HG02642 (cell line): ENCODE data around the gene DBH.
"Not testable (repeated sequence)": the region's sequence is repeated elsewhere in the genome, so short reads cannot be mapped to it uniquely, and the experiment has no call there.

Experiments used
- ATAC-seq: cut with Tn5 transposase; IDR thresholded peaks from one replicate; pipeline ENCODE4 v1.9.1; 2021; ENCODE audit warnings: mild to moderate bottlenecking; ENCODE audit not compliant: unreplicated experiment, poor library complexity

DBH gene

DNA sequence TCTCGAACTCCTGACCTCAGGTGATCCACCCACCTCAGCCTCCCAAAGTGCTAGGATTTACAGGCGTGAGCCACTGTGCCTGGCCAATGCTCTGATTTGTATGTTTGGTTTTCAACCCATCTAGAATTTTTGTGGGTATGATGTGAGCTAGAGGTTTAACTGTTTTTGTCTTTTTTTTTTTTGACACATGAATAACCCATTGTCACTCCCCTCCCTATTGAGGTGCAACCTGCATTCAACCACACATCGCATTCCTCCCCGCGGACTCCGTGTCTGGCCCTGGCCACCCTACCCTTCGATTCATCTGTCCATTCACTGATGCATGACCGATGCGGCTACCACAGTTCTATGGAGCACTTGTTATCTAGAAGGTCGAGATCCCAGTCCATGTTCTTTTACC, 17.4 kb upstream of the DBH start:
- no peak for ATAC-seq

DNA sequence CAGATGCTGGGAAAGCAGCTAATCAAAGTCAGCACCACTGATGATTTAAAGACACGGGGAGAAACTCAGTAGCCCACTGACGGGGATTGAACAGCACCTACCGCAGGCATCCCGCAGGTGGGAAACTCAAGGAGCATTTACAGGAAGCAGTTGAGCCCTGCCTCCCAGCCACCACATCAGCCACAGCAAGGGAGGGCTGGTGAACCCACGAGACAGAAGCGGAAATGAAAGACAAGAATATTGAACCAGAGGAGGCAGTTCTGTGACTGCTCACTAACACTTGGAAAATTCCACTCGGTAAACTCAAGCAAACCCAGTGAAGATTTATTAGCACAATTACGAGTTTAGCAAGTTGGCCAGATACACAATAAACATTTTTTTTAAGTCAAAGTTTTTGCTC, 16.4 kb upstream of the DBH start:
- ATAC-seq, result no peak

DNA sequence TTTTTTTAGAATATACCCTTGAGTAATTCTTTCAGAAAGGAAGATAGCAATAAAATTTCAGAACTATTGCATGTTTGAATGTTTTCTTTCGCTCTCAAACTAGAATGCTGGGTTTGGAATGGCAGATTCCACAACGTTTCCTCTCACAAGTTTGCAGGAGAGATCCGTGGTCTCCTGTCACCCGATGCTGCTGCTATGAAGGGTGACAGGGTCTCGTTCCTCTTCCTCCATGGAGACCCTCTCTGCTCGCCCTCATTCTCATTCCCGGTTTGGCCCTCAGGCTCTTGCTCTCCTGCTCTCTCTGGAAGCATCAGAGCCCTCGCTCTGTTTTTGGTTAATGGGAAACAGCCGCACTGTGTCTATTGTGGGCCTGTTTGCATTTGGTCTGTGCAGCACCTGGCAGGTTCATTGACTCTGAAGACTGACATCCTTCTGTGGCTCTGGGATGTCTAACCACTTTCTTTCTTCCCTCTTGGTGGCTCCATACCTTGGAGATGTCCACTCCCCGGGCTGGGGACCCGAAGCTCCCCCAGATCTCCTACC, 14.4 kb upstream of the DBH start:
- no peak for ATAC-seq

DNA sequence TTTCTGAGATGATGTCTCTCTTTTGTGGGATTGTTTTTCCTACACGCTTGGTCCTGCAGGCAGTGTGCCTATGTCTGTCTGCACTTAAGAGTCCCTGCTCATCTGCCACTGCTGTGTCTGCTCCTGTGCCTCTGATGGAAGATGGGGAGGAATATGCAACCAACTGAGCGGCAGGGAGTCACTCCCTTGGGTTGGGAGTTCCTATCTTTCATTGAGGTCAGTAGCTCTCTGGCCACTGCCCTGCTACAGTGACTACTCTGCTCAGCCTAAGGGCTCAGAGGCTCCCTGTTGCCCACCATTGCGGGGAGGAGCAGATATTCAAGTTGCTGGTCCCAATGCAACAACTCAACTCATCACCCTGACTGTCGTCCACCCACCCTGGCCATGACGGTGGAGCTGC, 13.6 kb upstream of the DBH start:
- ATAC-seq, result no peak

DNA sequence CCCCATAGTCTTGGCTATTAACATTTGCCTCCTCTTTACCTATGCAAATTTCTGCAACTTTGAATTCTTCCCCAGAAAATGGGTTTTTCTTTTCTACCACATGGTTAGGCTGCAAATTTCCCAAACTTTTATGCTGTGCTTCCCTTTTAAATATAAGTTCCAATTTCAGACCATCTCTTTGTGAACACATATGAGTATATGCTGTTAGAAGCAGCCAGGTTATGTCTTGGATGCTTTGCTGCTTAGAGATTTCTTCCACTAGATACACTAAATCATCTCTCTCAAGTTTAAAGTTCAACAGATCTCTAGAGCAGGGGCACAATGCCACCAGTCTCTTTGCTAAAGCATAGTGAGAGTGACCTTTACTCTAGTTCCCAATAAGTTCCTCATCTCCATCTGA, 10.2 kb upstream of the DBH start:
- ATAC-seq, result not testable (repeated sequence)

DNA sequence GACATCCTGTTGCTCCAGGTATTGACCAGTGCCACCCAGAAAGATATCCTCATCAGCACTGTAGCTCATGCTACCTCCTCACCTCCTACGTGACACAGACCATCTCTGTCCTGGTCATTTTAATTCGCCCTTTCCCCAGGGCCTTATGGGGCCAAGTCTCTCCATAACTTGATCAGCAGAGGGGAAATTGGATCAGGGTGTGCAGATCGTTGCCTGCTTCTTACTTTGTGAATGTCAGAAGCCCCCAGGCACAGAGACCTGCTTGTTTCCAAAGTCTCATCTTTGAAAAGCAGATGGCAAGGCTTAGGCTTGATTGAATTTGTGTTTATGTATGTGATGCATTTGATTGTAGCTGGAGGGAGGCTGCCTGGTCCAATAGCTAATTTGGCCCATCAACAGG, 8.8 kb upstream of the DBH start:
- ATAC-seq, result no peak

DNA sequence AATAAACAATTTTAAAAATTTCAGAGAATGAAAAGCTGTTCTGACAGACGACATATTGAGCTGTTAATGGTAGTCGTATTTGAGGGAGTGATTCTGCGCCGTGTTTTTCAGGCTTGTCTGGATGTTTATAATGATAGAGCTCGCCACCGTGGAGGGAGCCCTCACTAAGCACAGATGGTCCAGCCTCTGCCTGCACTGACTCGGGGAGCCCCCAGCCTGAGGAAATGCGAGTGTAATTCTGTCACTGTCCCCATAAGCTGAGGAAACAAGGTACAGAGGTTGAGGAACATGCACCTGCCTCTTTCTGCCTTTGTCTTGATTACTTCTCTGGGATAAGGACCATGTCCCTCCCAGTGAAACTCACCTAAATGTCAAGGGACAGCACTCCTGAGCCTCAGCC, 7.4 kb upstream of the DBH start:
- no peak for ATAC-seq

DNA sequence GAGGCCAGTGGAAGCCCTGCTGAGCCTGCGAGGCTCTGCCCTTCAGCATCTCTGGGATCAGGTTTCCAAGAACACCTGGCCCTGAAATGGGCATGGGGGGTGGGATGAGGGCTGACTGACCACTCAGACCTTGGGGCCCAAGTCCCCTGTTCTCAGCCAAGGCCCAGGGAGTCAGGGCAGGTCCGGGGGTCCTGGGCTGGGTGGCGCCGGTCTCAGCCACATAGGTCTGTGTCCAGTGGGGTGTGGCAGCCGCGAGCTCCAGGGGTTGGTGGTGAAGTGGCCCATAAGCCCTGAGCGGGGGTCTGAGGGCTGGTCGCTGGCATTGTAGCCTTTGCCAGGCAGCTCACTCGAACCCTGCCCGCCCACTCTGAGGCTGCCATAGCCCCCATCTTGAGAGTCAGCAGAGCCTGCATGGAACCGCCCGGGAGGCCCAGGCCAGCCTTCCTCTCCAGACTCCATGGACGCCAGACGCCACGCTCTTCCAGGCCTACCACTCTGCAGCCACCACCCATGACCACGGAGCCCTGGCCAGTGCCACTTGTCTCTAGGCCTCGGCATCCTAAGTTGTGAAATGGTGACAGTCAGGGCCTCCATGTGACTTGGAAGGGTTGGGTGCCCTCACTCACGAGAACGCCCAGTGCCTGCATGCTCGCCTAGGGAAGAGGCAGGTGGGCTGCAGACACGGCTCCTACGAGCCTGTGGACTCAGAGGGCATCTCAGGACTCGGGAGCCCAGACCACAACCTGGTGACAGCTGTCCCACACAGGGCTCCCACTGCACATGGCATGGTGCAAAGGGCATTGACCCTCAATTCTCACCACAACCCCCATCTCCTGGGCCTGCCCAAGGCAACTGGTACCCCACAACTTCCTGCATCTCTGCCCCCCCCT, 6.7 kb upstream of the DBH start:
- no peak for ATAC-seq

DNA sequence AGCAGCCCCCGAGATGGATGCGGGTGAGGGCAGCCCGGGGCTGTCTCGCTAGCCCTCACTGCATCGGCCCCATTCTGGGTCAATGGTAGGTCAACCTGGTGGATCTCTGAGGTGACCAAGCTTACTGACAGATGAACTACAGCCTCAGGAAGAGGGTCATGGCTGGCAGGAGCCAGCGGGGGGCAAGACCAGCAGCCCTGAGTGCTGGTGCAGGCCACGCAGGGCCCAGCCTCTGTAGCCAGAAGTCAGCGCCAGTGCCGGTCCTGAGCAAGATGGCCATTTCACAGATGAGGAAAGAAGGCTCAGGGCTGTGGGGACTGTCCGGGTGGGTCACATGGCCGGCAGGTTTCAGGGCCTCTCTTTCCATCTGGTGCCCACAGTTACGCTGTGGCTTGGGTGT, 5.1 kb upstream of the DBH start:
- ATAC-seq, result no peak

DNA sequence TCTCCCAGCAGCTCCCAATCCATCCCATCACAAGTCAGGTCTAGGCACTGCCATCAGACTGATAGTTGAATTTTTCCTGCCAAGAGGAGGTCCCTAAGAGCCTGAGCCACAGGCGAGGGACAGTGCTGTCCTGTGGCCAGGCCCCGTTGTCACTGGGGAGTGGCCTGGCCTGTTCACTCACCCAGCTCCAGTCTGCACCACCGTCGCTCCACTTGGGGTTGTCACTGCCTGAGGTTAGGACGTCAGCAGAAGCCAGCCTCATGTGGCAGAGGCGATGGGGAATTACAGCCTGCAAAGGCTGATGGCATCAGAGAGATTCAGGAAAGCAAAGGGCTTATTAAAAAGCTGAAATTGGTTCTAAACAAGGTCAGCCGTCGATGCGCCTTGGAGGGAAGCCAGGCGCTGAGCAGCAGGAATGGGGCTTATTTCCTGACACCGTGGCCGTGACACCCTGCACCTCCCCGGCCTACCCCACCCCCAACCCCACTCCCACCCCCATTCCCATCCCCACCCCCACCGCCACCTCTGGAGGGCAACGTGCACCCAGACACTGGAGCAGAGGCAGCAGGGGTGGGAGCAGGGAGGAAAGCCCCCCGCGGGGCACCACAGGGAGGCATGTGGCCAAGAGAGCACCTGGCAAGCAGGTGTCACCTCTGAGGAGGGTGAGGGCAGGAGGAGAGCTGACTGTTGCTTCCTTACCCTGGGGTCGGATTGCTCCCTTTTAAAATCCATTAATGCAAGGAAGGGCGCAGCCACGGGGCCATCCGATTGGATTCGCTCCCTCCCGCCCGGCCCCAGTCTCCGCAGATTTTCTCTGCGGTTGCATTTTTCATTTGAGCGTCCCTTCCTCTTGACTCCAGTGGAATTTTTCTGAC, 3.1 kb upstream of the DBH start:
- ATAC-seq, result no peak

DNA sequence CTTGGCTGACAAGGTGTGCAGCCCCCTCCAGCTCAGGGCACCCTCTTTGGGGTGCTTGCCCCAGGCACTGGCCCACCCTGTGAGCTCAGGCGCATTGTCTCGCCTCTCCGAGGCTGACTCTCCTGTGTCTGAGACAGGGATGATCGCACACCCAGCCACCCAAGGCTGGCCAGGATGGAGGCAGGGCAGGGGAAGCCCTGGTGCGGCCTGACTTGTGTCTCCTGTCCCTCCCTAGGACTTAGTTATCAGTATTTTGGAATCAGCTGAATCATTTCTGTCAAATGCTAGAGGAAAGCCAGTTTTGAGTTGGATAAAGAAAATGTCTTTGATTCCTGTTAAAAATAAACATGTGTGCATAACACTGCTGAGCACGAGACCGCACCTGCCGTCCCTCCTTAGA, 2.5 kb upstream of the DBH start:
- no peak for ATAC-seq

DNA sequence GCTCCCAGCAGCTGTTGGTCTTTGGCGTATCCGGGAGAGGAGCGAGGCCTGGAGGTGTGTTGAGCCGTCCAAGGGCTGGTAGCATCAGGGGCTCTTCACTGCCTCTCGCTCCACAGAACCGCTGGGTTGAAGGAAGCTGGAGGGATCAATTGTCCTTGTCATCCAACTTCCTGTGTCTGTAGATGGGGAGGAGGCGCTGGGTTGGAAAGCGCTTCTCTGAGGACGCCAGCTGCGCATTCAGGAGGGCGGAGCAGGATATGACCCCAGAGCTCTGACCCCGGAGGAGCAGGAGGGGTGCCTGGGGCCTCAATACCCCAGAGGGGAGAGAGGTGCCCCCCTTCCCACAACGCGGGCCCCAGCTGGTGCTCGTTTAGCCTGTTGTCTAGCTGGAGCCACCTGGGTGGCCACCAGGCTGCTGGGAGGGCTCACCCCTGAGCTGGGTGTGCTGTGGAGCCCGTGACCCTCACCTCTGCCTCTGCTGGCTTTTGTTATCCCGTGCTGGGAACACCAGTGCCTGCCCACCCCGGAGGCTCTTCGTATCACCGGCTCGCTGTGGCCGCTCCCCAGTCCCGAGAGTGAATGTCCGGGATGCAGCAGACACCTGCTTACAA, 2.0 kb upstream of the DBH start:
- ATAC-seq, result no peak

DNA sequence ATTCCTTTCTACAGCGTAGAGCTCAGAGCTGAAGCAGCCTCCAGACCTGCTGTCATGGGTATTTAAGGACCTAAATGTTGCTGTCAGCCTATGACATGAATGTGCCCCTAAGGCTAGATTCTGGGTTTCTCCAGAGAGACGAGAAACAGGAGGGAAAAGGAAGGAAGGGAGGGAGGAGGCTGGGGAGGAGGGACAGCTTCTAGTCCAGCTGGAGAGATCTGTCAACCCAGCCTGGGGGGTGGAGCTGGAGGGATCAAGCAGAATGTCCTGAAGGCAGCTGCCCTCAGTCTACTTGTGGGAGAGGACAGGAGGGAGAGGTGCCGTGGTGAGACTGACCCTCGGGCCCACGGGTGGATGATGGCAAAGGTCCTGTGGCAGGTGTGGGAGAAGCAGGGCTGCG, 1.1 kb upstream of the DBH start:
- ATAC-seq, result no peak

DNA sequence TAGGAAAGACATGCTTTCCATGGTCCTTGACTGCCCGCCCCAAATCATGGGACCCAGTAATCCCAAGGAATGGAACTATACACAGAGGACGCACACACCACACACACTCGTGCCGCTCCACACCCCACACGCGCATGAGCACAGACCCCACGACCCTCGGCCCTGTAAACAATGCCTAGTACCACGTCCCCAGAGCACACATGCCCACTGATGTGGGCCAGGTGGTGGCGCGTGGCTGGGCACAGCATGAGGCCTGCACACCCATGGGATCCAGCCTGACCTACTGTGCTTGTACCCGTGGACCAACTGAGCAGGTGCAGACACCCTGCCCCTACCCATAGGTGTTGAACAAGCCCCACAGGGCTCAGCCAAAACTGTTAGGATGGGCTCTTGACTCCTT, 739 bp downstream of the DBH start:
- no peak for ATAC-seq

DNA sequence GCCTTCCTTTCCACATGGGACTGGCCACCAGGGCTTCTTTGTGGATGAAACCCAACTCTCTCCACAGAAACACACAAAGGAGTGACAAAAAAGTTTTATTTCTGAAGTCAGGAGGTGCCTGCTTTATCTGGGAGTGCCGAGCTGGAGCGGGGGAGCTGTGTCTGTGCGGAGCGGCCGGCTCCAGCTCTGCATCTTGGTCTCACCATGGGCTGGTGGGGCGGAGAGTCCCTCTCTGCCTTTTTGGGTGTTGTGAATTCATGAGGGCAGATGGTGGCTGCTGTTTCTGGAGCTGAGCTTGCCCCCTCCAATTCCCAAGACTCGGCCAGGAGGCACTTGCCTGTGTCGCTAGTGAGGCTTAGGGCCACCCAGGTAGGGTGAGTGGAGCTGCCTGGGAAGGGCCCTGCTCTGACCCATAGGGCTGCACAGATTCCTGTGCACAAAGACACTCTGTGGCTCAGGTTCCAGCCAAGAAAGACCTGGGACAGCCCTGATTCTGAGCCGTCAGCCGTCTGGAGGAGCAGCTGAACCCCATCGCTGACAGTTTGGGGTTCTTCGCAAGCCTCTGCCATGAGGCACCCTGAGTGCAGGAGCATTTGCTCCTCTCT, 1.4 kb downstream of the DBH start:
- no peak for ATAC-seq

DNA sequence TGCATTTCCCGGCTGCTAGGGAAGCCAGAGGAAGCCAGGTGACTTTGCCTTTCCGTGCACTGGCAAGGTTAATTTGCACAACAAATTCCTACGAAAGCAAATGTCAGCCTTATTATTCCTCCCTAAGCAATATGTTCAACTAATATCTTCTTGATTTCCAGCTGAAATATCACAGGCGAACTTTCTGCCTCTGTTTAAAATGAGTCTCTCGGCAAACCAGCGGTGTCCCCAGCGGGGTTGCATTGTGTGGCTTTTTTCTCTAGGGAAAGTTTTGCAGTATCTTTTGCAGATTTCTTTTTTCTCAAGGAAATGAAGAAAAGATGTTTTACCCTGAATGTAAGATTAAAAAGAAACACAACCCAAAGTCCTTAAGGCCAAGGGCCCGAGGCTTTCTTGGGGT, 1.9 kb downstream of the DBH start:
- ATAC-seq, result no peak

DNA sequence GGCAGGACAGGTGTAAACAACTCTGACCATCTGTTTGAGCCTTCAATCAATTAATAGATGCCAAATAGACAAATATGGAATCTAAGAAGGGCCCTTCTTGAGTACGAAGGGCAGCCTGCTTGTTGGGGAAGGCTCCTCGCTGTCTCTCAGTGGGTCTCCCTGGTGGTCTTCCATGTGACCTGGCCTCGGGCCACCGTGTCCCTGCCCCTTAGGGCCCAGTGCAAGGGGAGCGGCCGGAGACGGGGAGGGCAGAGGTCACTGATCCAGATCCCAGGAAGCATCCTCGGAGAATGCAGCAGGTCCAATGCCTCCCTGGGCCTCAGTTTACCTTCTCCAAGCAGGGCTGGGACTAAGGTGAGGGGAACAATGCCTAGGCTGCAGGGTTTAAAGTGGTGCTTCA, 2.5 kb downstream of the DBH start:
- ATAC-seq, result no peak

DNA sequence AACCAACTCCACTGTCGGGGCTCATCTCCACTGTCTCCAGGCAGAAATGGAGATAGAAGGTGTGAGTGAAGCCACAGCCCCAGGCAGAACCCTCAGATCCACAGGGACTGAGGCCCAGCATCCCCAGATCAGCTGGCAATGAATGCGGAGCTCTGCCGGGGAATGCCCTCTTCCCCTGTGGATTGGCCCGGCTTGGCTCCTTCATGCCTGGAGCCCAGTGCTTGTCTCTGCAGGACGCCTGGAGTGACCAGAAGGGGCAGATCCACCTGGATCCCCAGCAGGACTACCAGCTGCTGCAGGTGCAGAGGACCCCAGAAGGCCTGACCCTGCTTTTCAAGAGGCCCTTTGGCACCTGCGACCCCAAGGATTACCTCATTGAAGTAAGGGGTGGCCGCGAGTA, 3.5 kb downstream of the DBH start:
- no peak for ATAC-seq

DNA sequence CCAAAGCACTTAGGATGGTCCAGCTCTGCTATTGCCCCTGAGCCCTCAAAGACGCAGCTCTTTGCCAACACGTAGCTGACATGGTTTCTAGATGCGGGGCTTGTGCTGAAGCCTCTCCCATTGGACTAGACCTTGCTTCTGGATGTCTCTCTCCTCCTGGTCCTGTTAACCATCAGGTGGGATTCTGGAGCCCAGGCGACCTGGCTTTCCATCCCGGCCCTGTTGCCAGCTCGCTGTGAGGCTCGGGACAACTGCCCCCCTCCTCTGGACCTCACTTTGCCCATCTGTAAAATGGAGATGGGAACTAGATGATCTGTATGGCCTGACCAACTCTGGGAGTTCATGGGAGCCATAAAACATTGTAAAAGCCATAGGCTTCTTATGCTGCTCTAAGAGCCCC, 4.0 kb downstream of the DBH start:
- ATAC-seq, result no peak

DNA sequence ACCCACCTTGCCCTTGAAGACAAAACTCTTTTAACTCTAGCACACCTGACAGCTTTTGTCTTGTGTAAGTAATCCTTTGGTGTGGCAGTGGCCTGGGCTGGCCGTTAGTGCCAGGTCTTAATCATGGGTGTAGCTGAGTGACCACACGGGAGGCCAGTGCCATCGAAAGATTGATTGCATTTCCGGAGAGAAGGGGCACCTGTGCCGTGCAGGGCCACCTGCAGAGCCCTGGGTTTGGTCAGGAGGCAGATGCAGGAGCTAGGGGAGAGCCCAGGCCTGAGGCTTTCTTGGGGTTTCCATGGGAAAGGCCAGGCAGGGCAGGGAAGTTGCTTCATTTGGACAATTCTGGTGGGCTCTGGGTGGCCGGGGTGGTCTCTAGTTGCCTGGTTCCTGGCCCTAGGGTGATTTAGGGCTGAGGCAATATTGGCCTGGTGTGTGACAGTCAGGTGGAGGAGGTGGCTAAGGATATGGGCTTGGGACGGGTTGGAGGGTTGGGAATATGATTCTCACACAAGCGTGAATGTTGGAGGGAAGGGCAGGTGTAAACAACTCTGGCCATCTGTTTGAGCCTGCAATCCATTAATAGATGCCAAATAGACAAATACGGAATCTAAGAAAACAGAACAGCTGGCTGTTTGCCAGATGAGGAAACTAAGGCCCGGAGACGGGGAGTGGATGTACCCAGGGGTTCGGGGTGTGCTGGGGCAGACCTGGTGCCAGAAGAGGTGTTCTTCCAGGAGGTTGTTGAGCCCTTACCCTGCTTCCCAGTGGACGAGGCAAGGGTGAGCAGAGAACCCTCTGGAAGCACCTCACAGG, 4.6 kb downstream of the DBH start:
- ATAC-seq, result no peak
